Measurements from ENCODE around the gene MRTFA. TPM values are rescaled to one million over a fixed set of nuclear protein-coding genes. Genes with fewer than 3 reads are reported as not detected.

Gene MRTFA
- total RNA-seq, 4 donors from 2014 or later, result 36.3 to 98.2 (median 78.1) TPM

- no peak for DNase-seq
- H3K27ac ChIP-seq, result no peak overlapping the region
- H3K36me3 ChIP-seq, result peaks cover 0 to 44% (median 0%) of the 10 kb centered on the region in 3 donors
- no peaks in the 10 kb centered on the region for H3K9me3 ChIP-seq
- H3K4me1 ChIP-seq, result no peaks in the 10 kb centered on the region
- H3K4me3 ChIP-seq, result no peak overlapping the region
- H3K27me3 ChIP-seq, result no peaks in the 10 kb centered on the region
- no peak for TF ChIP-seq CTCF (IDR thresholded peaks at IDR 0.05)
- no peak for TF ChIP-seq POLR2A (IDR thresholded peaks at IDR 0.05)
Observed at GRCh38 chr22:40429481-40429880, 207.0 kb downstream of the MRTFA start.

- Histone ChIP-seq H3K9me3 (no peaks in the 10 kb centered on the region), H3K4me1 (no peaks in the 10 kb centered on the region), H3K27me3 (no peaks in the 10 kb centered on the region), H3K27ac (no peak overlapping the region), H3K4me3 (no peak overlapping the region), H3K36me3 (peaks cover 0 to 48% (median 0%) of the 10 kb centered on the region in 3 donors)
- DNase-seq, result no peak
- TF ChIP-seq POLR2A (IDR thresholded peaks at IDR 0.05) (no peak), CTCF (IDR thresholded peaks at IDR 0.05) (no peak)
Observed at GRCh38 chr22:40428796-40429195, 207.7 kb downstream of the MRTFA start.

GRCh38 chr22:40426594-40427333 is 209.8 kb downstream of the MRTFA start:
- no peak for TF ChIP-seq POLR2A (IDR thresholded peaks at IDR 0.05)
- Histone ChIP-seq H3K27ac (no peak overlapping the region), H3K36me3 (peaks cover 0 to 68% (median 0%) of the 10 kb centered on the region in 3 donors), H3K9me3 (no peaks in the 10 kb centered on the region), H3K27me3 (no peaks in the 10 kb centered on the region), H3K4me3 (no peak overlapping the region), H3K4me1 (no peaks in the 10 kb centered on the region)
- no peak for DNase-seq

GRCh38 chr22:40425082-40425481 is 211.4 kb downstream of the MRTFA start:
- Histone ChIP-seq H3K36me3 (peaks cover 0 to 80% (median 0%) of the 10 kb centered on the region in 3 donors), H3K4me1 (no peaks in the 10 kb centered on the region), H3K9me3 (no peaks in the 10 kb centered on the region), H3K4me3 (no peak overlapping the region), H3K27ac (no peak overlapping the region), H3K27me3 (no peaks in the 10 kb centered on the region)
- DNase-seq, result no peak
- TF ChIP-seq POLR2A (IDR thresholded peaks at IDR 0.05), result no peak
- TF ChIP-seq CTCF (IDR thresholded peaks at IDR 0.05), result no peak

- Histone ChIP-seq H3K4me3 (no peak overlapping the region), H3K9me3 (no peaks in the 10 kb centered on the region), H3K27ac (no peak overlapping the region), H3K4me1 (no peaks in the 10 kb centered on the region), H3K27me3 (no peaks in the 10 kb centered on the region), H3K36me3 (peaks cover 0 to 82% (median 0%) of the 10 kb centered on the region in 3 donors)
- no peak for DNase-seq
- TF ChIP-seq CTCF (IDR thresholded peaks at IDR 0.05) (no peak), POLR2A (IDR thresholded peaks at IDR 0.05) (no peak)
Observed at GRCh38 chr22:40423882-40424640, 212.5 kb downstream of the MRTFA start.

- TF ChIP-seq POLR2A (IDR thresholded peaks at IDR 0.05) (no peak), CTCF (IDR thresholded peaks at IDR 0.05) (no peak)
- H3K27me3 ChIP-seq, result no peaks in the 10 kb centered on the region
- no peaks in the 10 kb centered on the region for H3K9me3 ChIP-seq
- DNase-seq, result no peak
- no peak overlapping the region for H3K27ac ChIP-seq
- no peak overlapping the region for H3K4me3 ChIP-seq
- H3K36me3 ChIP-seq, result peaks cover 0 to 84% (median 0%) of the 10 kb centered on the region in 3 donors
- no peaks in the 10 kb centered on the region for H3K4me1 ChIP-seq
Observed at GRCh38 chr22:40423310-40423688, 213.2 kb downstream of the MRTFA start.
